CD4-positive, CD25-positive, alpha-beta regulatory T cell (primary cell): ENCODE measurements around the gene SERTAD1. TPM values are rescaled to one million over a fixed set of nuclear protein-coding genes. Genes with fewer than 3 reads are reported as not detected.

Source experiments
- ATAC-seq, 2 donors: fragments of 150-1000 bp; cut with Tn5 transposase; one replicate each; pipeline ENCODE4 v1.10.0; 2021; ENCODE audit warnings: low read depth in 2 of 2, moderate number of reproducible peaks in 2 of 2, moderate library complexity in 1 of 2
- DNase-seq, 3 donors: peaks; one replicate each; pipeline versions ENCODE4 v3.0.0 to v3.0.0-alpha.2; 2012 to 2022; ENCODE audit warnings: mixed read lengths in 1 of 3
- H3K27ac ChIP-seq: one replicate; pipeline ENCODE4 v1.7.0; 2013; ENCODE audit warnings: mild to moderate bottlenecking, low read length; ENCODE audit not compliant: insufficient read depth, poor library complexity, severe bottlenecking
- H3K27me3 ChIP-seq: one replicate; pipeline ENCODE4 v1.7.0; 2013; ENCODE audit warnings: low read length; ENCODE audit not compliant: control insufficient read depth, insufficient read depth
- H3K36me3 ChIP-seq: one replicate; pipeline ENCODE4 v1.7.0; 2013; ENCODE audit warnings: mild to moderate bottlenecking, low read length, moderate library complexity; ENCODE audit not compliant: control insufficient read depth, insufficient read depth
- H3K4me1 ChIP-seq: 2 replicates; pipeline ENCODE4 v1.7.0; 2013; ENCODE audit warnings: mild to moderate bottlenecking, low read length; ENCODE audit not compliant: insufficient read depth, control insufficient read depth, poor library complexity, severe bottlenecking
- H3K4me3 ChIP-seq: one replicate; pipeline ENCODE4 v1.7.0; 2013; ENCODE audit warnings: low read depth, mild to moderate bottlenecking, low read length, moderate library complexity
- H3K9me3 ChIP-seq, 2 experiments: 1 replicate in 1 of 2; 2 replicates in 1 of 2; pipeline ENCODE4 v1.7.0; 2013; ENCODE audit warnings: low read length in 2 of 2, mild to moderate bottlenecking in 1 of 2, moderate library complexity in 1 of 2; ENCODE audit not compliant: control insufficient read depth in 2 of 2
- H3K27ac Mint-ChIP-seq, 3 donors: one replicate each; pipeline ENCODE4 v1.8.0; 2020 to 2022; ENCODE audit warnings: mild to moderate bottlenecking in 3 of 3, mixed read lengths in 3 of 3, moderate library complexity in 2 of 3
- H3K27me3 Mint-ChIP-seq: one replicate; pipeline ENCODE4 v1.8.0; 2022; ENCODE audit warnings: mild to moderate bottlenecking, mixed read lengths
- H3K36me3 Mint-ChIP-seq: one replicate; pipeline ENCODE4 v1.8.0; 2020; ENCODE audit warnings: mixed read lengths
- H3K4me1 Mint-ChIP-seq, 4 donors: one replicate each; pipeline ENCODE4 v1.8.0; 2020 to 2022; ENCODE audit warnings: mixed read lengths in 4 of 4, mild to moderate bottlenecking in 1 of 4
- H3K4me3 Mint-ChIP-seq, 4 donors: one replicate each; pipeline ENCODE4 v1.8.0; 2020 to 2022; ENCODE audit warnings: mild to moderate bottlenecking in 4 of 4, mixed read lengths in 4 of 4, moderate library complexity in 3 of 4
- H3K9me3 Mint-ChIP-seq, 7 donors: one replicate each; pipeline ENCODE4 v1.8.0; 2020 to 2022; ENCODE audit warnings: mixed read lengths in 7 of 7, mild to moderate bottlenecking in 3 of 7, moderate library complexity in 2 of 7
- polyA plus RNA-seq, 4 donors: library from polyadenylated mRNA; unstranded; fragments of 300-500 nt; fragmentation: Illumina TruSeq; gene quantifications; one replicate each; pipeline ENCODE4 v1.2.3, GENCODE V29; 2021
- total RNA-seq: library from RNA; stranded (reverse); gene quantifications from one replicate; pipeline ENCODE4 v1.2.3, GENCODE V29; 2022

SERTAD1 gene
- total RNA-seq (17.0 TPM), polyA plus RNA-seq (1 to 10 TPM; 5.5 to 8.5 (median 5.9) TPM)

- H3K4me1 Mint-ChIP-seq, result peaks cover 0 to 35% (median 21%) of the 10 kb centered on the region in 4 donors
Observed at GRCh38 chr19:40425450-40426287, at the start of gene SERTAD1. Gene SERTAD1, minus strand, starts transcription at chr19:40425992. Its CDS starts 2,446 bp downstream, at chr19:40423546.

GRCh38 chr19:40474737-40475136, 48.9 kb upstream of the SERTAD1 start:
- no peaks in the 10 kb centered on the region for H3K4me1 Mint-ChIP-seq
- H3K27me3 Mint-ChIP-seq, result no peaks in the 10 kb centered on the region
- H3K27ac ChIP-seq, result no peak overlapping the region
- H3K27ac Mint-ChIP-seq, result no peak overlapping the region
- H3K36me3 Mint-ChIP-seq, result no peaks in the 10 kb centered on the region
- H3K4me3 Mint-ChIP-seq, result no peak overlapping the region
- no peak for ATAC-seq
- no peaks in the 10 kb centered on the region for H3K9me3 Mint-ChIP-seq
- no peaks in the 10 kb centered on the region for H3K9me3 ChIP-seq
- no peak for DNase-seq
- no peaks in the 10 kb centered on the region for H3K27me3 ChIP-seq
- no peak overlapping the region for H3K4me3 ChIP-seq
- H3K36me3 ChIP-seq, result no peaks in the 10 kb centered on the region
- H3K4me1 ChIP-seq, result no peaks in the 10 kb centered on the region

More at GRCh38 chr19:40425450-40426287, at the start of gene SERTAD1:
- Mint-ChIP-seq H3K9me3 (peaks cover 0 to 2% (median 0%) of the 10 kb centered on the region in 7 donors), H3K4me3 (peak within 1 kb of the TSS; percentile 91 to 97 (median 96)), H3K27ac (peak within 1 kb of the TSS; percentile 97 to 99 (median 99)), H3K36me3 (no peaks in the 10 kb centered on the region), H3K27me3 (peaks cover 22% of the 10 kb centered on the region)
- ATAC-seq (peak; percentile 92 to 93), DNase-seq (peak; percentile 100)
- H3K36me3 ChIP-seq, result peaks cover 6% of the 10 kb centered on the region
- H3K9me3 ChIP-seq, result no peaks in the 10 kb centered on the region
- H3K4me1 ChIP-seq, result peaks cover 42% of the 10 kb centered on the region
- peak within 1 kb of the TSS; percentile 96 for H3K27ac ChIP-seq
- peak within 1 kb of the TSS; percentile 90 for H3K4me3 ChIP-seq
- no peaks in the 10 kb centered on the region for H3K27me3 ChIP-seq

GRCh38 chr19:40472516-40472915, 46.7 kb upstream of the SERTAD1 start:
- H3K4me3 ChIP-seq, result no peak overlapping the region
- H3K27ac Mint-ChIP-seq, result no peak overlapping the region
- H3K36me3 ChIP-seq, result no peaks in the 10 kb centered on the region
- H3K4me1 Mint-ChIP-seq, result peaks cover 0 to 4% (median 0%) of the 10 kb centered on the region in 4 donors
- no peak for ATAC-seq
- no peak overlapping the region for H3K4me3 Mint-ChIP-seq
- H3K36me3 Mint-ChIP-seq, result no peaks in the 10 kb centered on the region
- H3K27me3 Mint-ChIP-seq, result peaks cover 10% of the 10 kb centered on the region
- DNase-seq, result no peak
- H3K27ac ChIP-seq, result no peak overlapping the region
- H3K4me1 ChIP-seq, result peaks cover under 1% of the 10 kb centered on the region
- no peaks in the 10 kb centered on the region for H3K9me3 ChIP-seq
- H3K9me3 Mint-ChIP-seq, result no peaks in the 10 kb centered on the region
- peaks cover 7% of the 10 kb centered on the region for H3K27me3 ChIP-seq

GRCh38 chr19:40471111-40471510, 45.3 kb upstream of the SERTAD1 start:
- H3K36me3 Mint-ChIP-seq, result no peaks in the 10 kb centered on the region
- H3K4me1 ChIP-seq, result peaks cover 12% of the 10 kb centered on the region
- H3K27ac ChIP-seq, result no peak overlapping the region
- peaks cover 16% of the 10 kb centered on the region for H3K27me3 Mint-ChIP-seq
- no peaks in the 10 kb centered on the region for H3K36me3 ChIP-seq
- H3K4me3 ChIP-seq, result no peak overlapping the region
- ATAC-seq (no peak), DNase-seq (no peak)
- no peaks in the 10 kb centered on the region for H3K9me3 Mint-ChIP-seq
- H3K27me3 ChIP-seq, result peaks cover 7% of the 10 kb centered on the region
- peak overlapping the region in 1 of 4 donors; percentile 10 for H3K4me3 Mint-ChIP-seq
- no peak overlapping the region for H3K27ac Mint-ChIP-seq
- peaks cover 0 to 11% (median 6%) of the 10 kb centered on the region in 4 donors for H3K4me1 Mint-ChIP-seq
- H3K9me3 ChIP-seq, result no peaks in the 10 kb centered on the region

GRCh38 chr19:40469011-40469410, 43.2 kb upstream of the SERTAD1 start:
- no peaks in the 10 kb centered on the region for H3K36me3 ChIP-seq
- no peak for DNase-seq
- no peak for ATAC-seq
- peaks cover 0 to 26% (median 12%) of the 10 kb centered on the region in 4 donors for H3K4me1 Mint-ChIP-seq
- no peak overlapping the region for H3K27ac Mint-ChIP-seq
- peak overlapping the region in 3 of 4 donors; percentile 46 to 65 (median 53) for H3K4me3 Mint-ChIP-seq
- H3K36me3 Mint-ChIP-seq, result no peaks in the 10 kb centered on the region
- H3K4me1 ChIP-seq, result peaks cover 28% of the 10 kb centered on the region
- H3K27me3 ChIP-seq, result peaks cover 7% of the 10 kb centered on the region
- H3K27ac ChIP-seq, result no peak overlapping the region
- H3K27me3 Mint-ChIP-seq, result peaks cover 16% of the 10 kb centered on the region
- no peaks in the 10 kb centered on the region for H3K9me3 Mint-ChIP-seq
- no peak overlapping the region for H3K4me3 ChIP-seq
- no peaks in the 10 kb centered on the region for H3K9me3 ChIP-seq

GRCh38 chr19:40466985-40467734, 41.4 kb upstream of the SERTAD1 start, which contains the start of gene SPTBN4:
Gene SPTBN4, plus strand, starts transcription at chr19:40467001. Its CDS starts 5,621 bp downstream, at chr19:40472622.
- peak within 1 kb of the TSS; percentile 7 to 93 (median 92) for H3K27ac Mint-ChIP-seq
- DNase-seq, result no peak
- Histone ChIP-seq H3K9me3 (no peaks in the 10 kb centered on the region), H3K27me3 (peaks cover 7% of the 10 kb centered on the region), H3K4me1 (peaks cover 28% of the 10 kb centered on the region), H3K4me3 (peak within 1 kb of the TSS; percentile 86), H3K27ac (peak within 1 kb of the TSS; percentile 67), H3K36me3 (no peaks in the 10 kb centered on the region)
- H3K36me3 Mint-ChIP-seq, result no peaks in the 10 kb centered on the region
- peak within 1 kb of the TSS; percentile 55 to 86 (median 82) for H3K4me3 Mint-ChIP-seq
- ATAC-seq, result no peak
- H3K4me1 Mint-ChIP-seq, result peaks cover 0 to 26% (median 13%) of the 10 kb centered on the region in 4 donors
- no peaks in the 10 kb centered on the region for H3K9me3 Mint-ChIP-seq
- H3K27me3 Mint-ChIP-seq, result peaks cover 16% of the 10 kb centered on the region

- H3K4me1 Mint-ChIP-seq, result peaks cover 0 to 30% (median 13%) of the 10 kb centered on the region in 4 donors
- peak overlapping the region; percentile 7 to 93 (median 92) for H3K27ac Mint-ChIP-seq
- Histone ChIP-seq H3K27ac (peak overlapping the region; percentile 67), H3K27me3 (peaks cover 7% of the 10 kb centered on the region), H3K4me1 (peaks cover 28% of the 10 kb centered on the region), H3K9me3 (no peaks in the 10 kb centered on the region), H3K4me3 (peak overlapping the region; percentile 86), H3K36me3 (no peaks in the 10 kb centered on the region)
- peaks cover 16% of the 10 kb centered on the region for H3K27me3 Mint-ChIP-seq
- H3K4me3 Mint-ChIP-seq, result peak overlapping the region; percentile 19 to 86 (median 82)
- no peaks in the 10 kb centered on the region for H3K36me3 Mint-ChIP-seq
- DNase-seq (peak in 1 of 3 donors; percentile 44), ATAC-seq (peak; percentile 54 to 62)
- no peaks in the 10 kb centered on the region for H3K9me3 Mint-ChIP-seq
Observed at GRCh38 chr19:40466219-40466984, 40.6 kb upstream of the SERTAD1 start.
